Measurements from ENCODE around the gene SLC38A7.
"Not testable (repeated sequence)": the region's sequence is repeated elsewhere in the genome, so short reads cannot be mapped to it uniquely, and the experiment has no call there.

The SLC38A7 gene

GRCh38 chr16:58684354-58685083 lies at the start of gene SLC38A7:
SLC38A7 (minus strand) TSS chr16:58684770; CDS start chr16:58680126, 4,644 bp downstream.
- DNase-seq (ENCODE audit: low spot score), result peak; percentile 98

GRCh38 chr16:58733671-58734458 lies 49.3 kb upstream of the SLC38A7 start, which contains the start of gene GOT2:
GOT2 (minus strand) TSS chr16:58734316; CDS start chr16:58734228, 88 bp downstream.
- DNase-seq (ENCODE audit: low spot score), result peak; percentile 92

- DNase-seq (ENCODE audit: low spot score), result no peak
Observed at GRCh38 chr16:58733248-58733670, 48.7 kb upstream of the SLC38A7 start.

- DNase-seq (ENCODE audit: low spot score), result no peak
Observed at GRCh38 chr16:58732545-58733247, 48.1 kb upstream of the SLC38A7 start.

- no peak for DNase-seq (ENCODE audit: low spot score)
Observed at GRCh38 chr16:58730724-58731370, 46.3 kb upstream of the SLC38A7 start.

- no peak for DNase-seq (ENCODE audit: low spot score)
Observed at GRCh38 chr16:58727796-58728568, 43.4 kb upstream of the SLC38A7 start.

- no peak for DNase-seq (ENCODE audit: low spot score)
Observed at GRCh38 chr16:58727028-58727781, 42.6 kb upstream of the SLC38A7 start.

- DNase-seq (ENCODE audit: low spot score), result no peak
Observed at GRCh38 chr16:58723109-58723508, 38.5 kb upstream of the SLC38A7 start.

- DNase-seq (ENCODE audit: low spot score), result no peak
Observed at GRCh38 chr16:58717994-58718393, 33.4 kb upstream of the SLC38A7 start.

- DNase-seq (ENCODE audit: low spot score), result no peak
Observed at GRCh38 chr16:58716468-58716867, 31.9 kb upstream of the SLC38A7 start.

- DNase-seq (ENCODE audit: low spot score), result no peak
Observed at GRCh38 chr16:58713742-58714141, 29.2 kb upstream of the SLC38A7 start.

GRCh38 chr16:58709333-58709732 lies 24.8 kb upstream of the SLC38A7 start:
- DNase-seq (ENCODE audit: low spot score), result peak; percentile 33

- DNase-seq (ENCODE audit: low spot score), result no peak
Observed at GRCh38 chr16:58699151-58699550, 14.6 kb upstream of the SLC38A7 start.

GRCh38 chr16:58695368-58695767 lies 10.8 kb upstream of the SLC38A7 start:
- DNase-seq (ENCODE audit: low spot score), result no peak

- DNase-seq (ENCODE audit: low spot score), result no peak
Observed at GRCh38 chr16:58692450-58692849, 7.9 kb upstream of the SLC38A7 start.

- not testable (repeated sequence) for DNase-seq (ENCODE audit: low spot score)
Observed at GRCh38 chr16:58686985-58687706, 2.6 kb upstream of the SLC38A7 start.

GRCh38 chr16:58685084-58685449 lies 497 bp upstream of the SLC38A7 start:
- no peak for DNase-seq (ENCODE audit: low spot score)

GRCh38 chr16:58684001-58684353 lies 593 bp downstream of the SLC38A7 start:
- no peak for DNase-seq (ENCODE audit: low spot score)

GRCh38 chr16:58679763-58680162 lies 4.8 kb downstream of the SLC38A7 start:
- no peak for DNase-seq (ENCODE audit: low spot score)

GRCh38 chr16:58678716-58679115 lies 5.9 kb downstream of the SLC38A7 start:
- no peak for DNase-seq (ENCODE audit: low spot score)
